ENCODE data around the gene OR2V2.
"Not testable (repeated sequence)": the region's sequence is repeated elsewhere in the genome, so short reads cannot be mapped to it uniquely, and the experiment has no call there.

The OR2V2 gene

GRCh38 chr5:181146927-181147636 lies at the start of gene OR2V2:
TSS of gene OR2V2 (plus strand) at chr5:181147586. CDS start at chr5:181154943, 7,357 bp downstream.
- DNase-seq (ENCODE audit: low read depth, low spot score), result not testable (repeated sequence)

GRCh38 chr5:181097759-181098491 lies 49.5 kb upstream of the OR2V2 start:
- DNase-seq (ENCODE audit: low read depth, low spot score), result not testable (repeated sequence)

GRCh38 chr5:181098762-181099601 lies 48.4 kb upstream of the OR2V2 start:
- no peak for DNase-seq (ENCODE audit: low read depth, low spot score)

GRCh38 chr5:181099602-181100086 lies 47.7 kb upstream of the OR2V2 start:
- no peak for DNase-seq (ENCODE audit: low read depth, low spot score)

- DNase-seq (ENCODE audit: low read depth, low spot score), result no peak
Measured at GRCh38 chr5:181100121-181100875, 47.1 kb upstream of the OR2V2 start.

- not testable (repeated sequence) for DNase-seq (ENCODE audit: low read depth, low spot score)
Measured at GRCh38 chr5:181101030-181101641, 46.2 kb upstream of the OR2V2 start.

- not testable (repeated sequence) for DNase-seq (ENCODE audit: low read depth, low spot score)
Measured at GRCh38 chr5:181101930-181102674, 45.3 kb upstream of the OR2V2 start.

GRCh38 chr5:181104259-181104568 lies 43.2 kb upstream of the OR2V2 start:
- not testable (repeated sequence) for DNase-seq (ENCODE audit: low read depth, low spot score)

- DNase-seq (ENCODE audit: low read depth, low spot score), result not testable (repeated sequence)
Measured at GRCh38 chr5:181104606-181105390, 42.6 kb upstream of the OR2V2 start.

GRCh38 chr5:181105391-181106025 lies 41.9 kb upstream of the OR2V2 start:
- no peak for DNase-seq (ENCODE audit: low read depth, low spot score)

GRCh38 chr5:181107699-181108098 lies 39.7 kb upstream of the OR2V2 start:
- no peak for DNase-seq (ENCODE audit: low read depth, low spot score)

- DNase-seq (ENCODE audit: low read depth, low spot score), result no peak
Measured at GRCh38 chr5:181108578-181109165, 38.7 kb upstream of the OR2V2 start.

GRCh38 chr5:181109489-181110013 lies 37.8 kb upstream of the OR2V2 start:
- DNase-seq (ENCODE audit: low read depth, low spot score), result peak; percentile 68

GRCh38 chr5:181111010-181111409 lies 36.4 kb upstream of the OR2V2 start:
- no peak for DNase-seq (ENCODE audit: low read depth, low spot score)

GRCh38 chr5:181112476-181112875 lies 34.9 kb upstream of the OR2V2 start:
- DNase-seq (ENCODE audit: low read depth, low spot score), result no peak

- DNase-seq (ENCODE audit: low read depth, low spot score), result not testable (repeated sequence)
Measured at GRCh38 chr5:181113572-181113971, 33.8 kb upstream of the OR2V2 start.

- no peak for DNase-seq (ENCODE audit: low read depth, low spot score)
Measured at GRCh38 chr5:181114284-181114843, 33.0 kb upstream of the OR2V2 start.

Data from iPS DF 19.7 (cell line).